Iris pigment epithelial cell (primary cell): ENCODE measurements around the gene PRR7.

Experiments used
- DNase-seq: peaks from one replicate; pipeline ENCODE4 v3.0.0-alpha.2; 2011; ENCODE audit warnings: low read depth

The PRR7 gene

GRCh38 chr5:177499842-177500241, 53.2 kb downstream of the PRR7 start:
- no peak for DNase-seq

DNA sequence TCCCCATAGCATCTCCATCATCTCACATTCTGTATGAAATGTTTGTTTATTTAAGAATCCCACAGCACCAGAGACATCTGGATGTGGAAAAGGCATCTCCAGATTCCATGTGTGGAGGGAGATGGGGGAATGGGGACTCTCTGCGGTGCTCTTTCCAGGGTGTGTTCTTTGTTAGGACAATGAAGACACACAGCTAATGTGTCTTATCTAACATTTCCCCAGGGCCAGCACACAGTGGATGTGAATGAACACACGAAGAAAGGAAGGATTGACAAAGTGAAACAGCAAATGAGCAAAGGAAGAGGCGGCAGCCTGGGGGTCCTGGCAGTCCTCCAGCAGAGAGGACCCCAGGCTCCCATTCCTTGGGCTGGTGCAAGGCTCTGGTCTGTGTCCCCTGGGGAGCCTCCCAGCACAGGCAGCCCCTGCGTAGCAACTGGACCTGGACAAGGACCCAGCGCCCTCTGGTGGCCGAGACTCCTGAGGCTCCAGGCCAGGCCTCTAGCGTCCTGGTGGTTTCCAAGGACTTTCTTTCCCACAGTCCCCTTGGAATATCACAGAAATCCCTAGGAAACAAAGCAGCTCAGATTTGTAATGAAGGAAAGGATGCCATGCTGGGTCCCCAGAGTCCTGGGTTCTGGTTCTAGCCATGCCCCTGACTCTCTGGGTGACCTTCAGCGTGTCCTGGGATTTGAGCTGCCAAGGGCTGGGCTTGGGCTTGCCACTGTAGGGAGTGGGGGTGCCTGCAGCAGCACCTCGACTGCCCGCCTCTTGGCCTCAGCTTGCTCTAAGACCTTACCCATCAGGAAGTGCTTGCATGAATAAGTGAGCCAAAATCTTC, 54.3 kb downstream of the PRR7 start:
- peak; percentile 81 for DNase-seq

DNA sequence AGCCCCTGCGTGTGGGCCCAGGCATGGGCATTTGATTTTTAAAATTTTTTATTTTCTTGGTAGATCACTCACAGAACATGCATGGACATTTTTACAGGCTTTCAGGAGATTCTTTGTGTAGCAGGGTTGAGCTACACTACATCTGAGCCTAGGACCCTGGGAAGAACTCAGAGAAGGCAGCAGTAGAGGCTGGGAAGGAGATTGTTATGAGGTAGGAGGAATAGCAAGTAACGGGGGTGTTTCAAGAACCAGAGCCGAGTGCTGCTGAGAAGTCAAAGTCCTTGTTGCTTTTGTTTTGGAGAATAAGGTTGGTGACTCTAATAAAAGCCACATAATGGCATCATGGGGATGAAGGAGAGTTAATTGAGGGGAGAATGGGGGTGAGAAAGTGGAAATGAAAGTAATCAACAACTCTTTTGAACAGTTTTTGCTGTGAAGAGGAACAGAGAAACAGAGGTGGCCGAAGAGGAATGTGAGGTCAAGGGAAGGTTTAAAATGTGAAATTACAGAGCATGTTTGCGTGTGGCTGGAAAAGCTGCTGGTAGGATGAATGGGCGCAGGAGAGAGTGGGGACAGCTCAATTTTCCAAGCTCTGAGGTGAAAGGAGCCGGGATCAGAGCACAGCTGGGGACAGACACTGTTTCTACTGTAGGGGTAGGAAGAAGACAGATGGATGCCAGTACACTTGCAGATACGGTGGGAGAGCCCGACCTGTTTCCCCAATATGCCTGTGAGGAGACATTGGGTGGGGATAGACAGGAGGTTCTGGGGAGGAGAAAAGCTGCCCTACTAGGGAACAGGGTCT, 55.5 kb downstream of the PRR7 start:
- no peak for DNase-seq

DNA sequence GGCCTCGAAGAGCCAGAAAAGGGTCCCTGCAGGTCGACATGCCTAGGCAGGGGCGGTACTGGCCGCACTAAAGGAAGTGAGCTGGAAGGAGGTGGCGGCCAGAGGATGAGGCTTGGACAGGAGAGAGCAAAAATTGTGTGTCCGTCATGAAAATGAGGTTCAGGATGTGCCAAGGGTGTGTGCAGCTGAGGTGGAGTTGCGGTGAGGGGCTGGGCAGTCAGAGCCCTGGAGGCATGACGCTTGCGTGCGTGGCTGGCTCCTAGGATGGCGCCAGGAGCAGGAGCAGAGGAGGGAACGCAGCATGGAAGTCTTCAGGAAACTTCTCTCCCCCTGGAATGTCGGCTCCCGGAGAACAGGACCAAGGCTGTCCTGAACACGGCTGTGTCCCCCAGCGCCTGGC, 56.3 kb downstream of the PRR7 start:
- DNase-seq, result no peak

- no peak for DNase-seq
These were observed 56.9 kb downstream of the PRR7 start for GRCh38 chr5:177503351-177504085.

- no peak for DNase-seq
These were observed 57.8 kb downstream of the PRR7 start for GRCh38 chr5:177504086-177505056.

DNA sequence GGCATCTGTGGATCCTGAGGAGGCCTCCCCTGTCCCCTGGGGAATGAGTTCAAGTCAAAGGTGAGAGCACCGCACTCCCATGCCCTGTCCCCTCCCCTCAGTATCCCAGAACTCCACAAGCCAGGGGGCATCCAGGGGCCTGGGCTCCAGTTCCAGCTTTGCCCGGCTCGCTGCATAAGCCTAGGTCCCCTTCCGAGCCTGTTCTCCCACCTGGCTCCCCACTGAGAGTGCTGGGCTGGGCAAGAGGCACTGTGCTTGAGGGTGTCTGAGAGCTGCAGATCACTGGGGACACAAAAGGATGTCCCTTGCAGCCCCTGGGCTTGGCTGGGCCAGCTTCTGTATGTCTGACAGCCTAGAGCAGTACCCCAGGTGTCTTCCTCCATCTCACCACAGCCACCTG, 58.5 kb downstream of the PRR7 start:
- DNase-seq, result no peak
